Neural progenitor cell (in vitro differentiated cells): ENCODE results near the gene MRPL36. TPM values are rescaled to one million over a fixed set of nuclear protein-coding genes. Genes with fewer than 3 reads are reported as not detected.
A peak's percentile ranks its signal among the peaks of the same experiment; 100 is the strongest.

Experiments used
- DNase-seq: peaks from one replicate; pipeline ENCODE4 v3.0.0-alpha.2; 2016; ENCODE audit warnings: low spot score
- H2AFZ ChIP-seq: fragments of 200-600 bp; sonication (generic); replicated peaks from 2 replicates; pipeline ENCODE4 v1.6.1; 2016; ENCODE audit warnings: antibody characterized with exemption
- H3F3A ChIP-seq: fragments of 200-600 bp; sonication (generic); 2 replicates; pipeline ENCODE4 v1.6.1; 2016; ENCODE audit warnings: antibody characterized with exemption, low read depth
- H3K27ac ChIP-seq: fragments of 200-600 bp; sonication (generic); 2 replicates; pipeline ENCODE4 v1.5.1; 2016; ENCODE audit warnings: mild to moderate bottlenecking
- H3K27me3 ChIP-seq: fragments of 200-600 bp; sonication (generic); 2 replicates; pipeline ENCODE4 v1.6.1; 2016; ENCODE audit warnings: mild to moderate bottlenecking, moderate library complexity
- H3K36me3 ChIP-seq: fragments of 200-600 bp; sonication (generic); 2 replicates; pipeline ENCODE4 v1.5.1; 2016
- H3K4me1 ChIP-seq: fragments of 200-600 bp; sonication (generic); 2 replicates; pipeline ENCODE4 v1.6.1; 2016; ENCODE audit warnings: mixed run types
- H3K4me2 ChIP-seq: fragments of 200-600 bp; sonication (generic); 2 replicates; pipeline ENCODE4 v1.6.1; 2016
- H3K4me3 ChIP-seq: fragments of 200-600 bp; sonication (generic); 2 replicates; pipeline ENCODE4 v1.5.1; 2016
- H3K79me2 ChIP-seq: fragments of 200-600 bp; sonication (generic); 2 replicates; pipeline ENCODE4 v1.6.1; 2016; ENCODE audit warnings: low read depth
- H3K9ac ChIP-seq: fragments of 200-600 bp; sonication (generic); 2 replicates; pipeline ENCODE4 v1.6.1; 2016
- H3K9me3 ChIP-seq: fragments of 200-600 bp; sonication (generic); 2 replicates; pipeline ENCODE4 v1.5.1; 2016; ENCODE audit warnings: low read depth
- H4K20me1 ChIP-seq: fragments of 200-600 bp; sonication (generic); 2 replicates; pipeline ENCODE4 v1.6.1; 2016; ENCODE audit warnings: low read depth
- H3K27ac Mint-ChIP-seq: 3 replicates; pipeline ENCODE4 v1.8.0; 2021; ENCODE audit warnings: mixed read lengths
- H3K27me3 Mint-ChIP-seq: 2 replicates; pipeline ENCODE4 v1.8.0; 2022; ENCODE audit warnings: low read depth, mild to moderate bottlenecking, inconsistent platforms, moderate library complexity, mixed read lengths; ENCODE audit not compliant: insufficient read depth
- H3K36me3 Mint-ChIP-seq: 3 replicates; pipeline ENCODE4 v1.8.0; 2021; ENCODE audit warnings: mixed read lengths
- H3K4me1 Mint-ChIP-seq: 3 replicates; pipeline ENCODE4 v1.8.0; 2021; ENCODE audit warnings: mixed read lengths
- H3K4me3 Mint-ChIP-seq: 3 replicates; pipeline ENCODE4 v1.8.0; 2021; ENCODE audit warnings: mild to moderate bottlenecking, moderate library complexity, mixed read lengths
- H3K9me3 Mint-ChIP-seq: 3 replicates; pipeline ENCODE4 v1.8.0; 2020; ENCODE audit warnings: mixed read lengths
- EZH2 ChIP-seq: fragments of 200-600 bp; sonication (generic); IDR thresholded peaks from 2 replicates; pipeline ENCODE4 v1.6.1; 2017; ENCODE audit warnings: antibody characterized with exemption, mild to moderate bottlenecking, moderate library complexity
- EZH2phosphoT487 ChIP-seq: fragments of 200-600 bp; sonication (generic); IDR thresholded peaks from 2 replicates; pipeline ENCODE4 v1.6.1; 2017; ENCODE audit warnings: antibody characterized with exemption
- total RNA-seq: library from RNA; depleted of rRNA; stranded (reverse); fragments of >200 nt; gene quantifications from 2 replicates; pipeline ENCODE4 v1.2.3, GENCODE V29; 2015; ENCODE audit warnings: low replicate concordance
- TF ChIP-seq, protein P1 (sequence below): fragments of 200-600 bp; sonication (generic); IDR thresholded peaks from 2 replicates; pipeline ENCODE4 v1.5.1; 2017; ENCODE audit warnings: antibody characterized with exemption, mild to moderate bottlenecking

The MRPL36 gene
- total RNA-seq, 1 donor from 2014 or later = 22.2 TPM

- peaks cover 10% of the 10 kb centered on the region for H3K36me3 Mint-ChIP-seq
- H3K4me1 ChIP-seq = peaks cover 13% of the 10 kb centered on the region
Measured at GRCh38 chr5:1793301-1793740, 6.3 kb downstream of the MRPL36 start.

DNA sequence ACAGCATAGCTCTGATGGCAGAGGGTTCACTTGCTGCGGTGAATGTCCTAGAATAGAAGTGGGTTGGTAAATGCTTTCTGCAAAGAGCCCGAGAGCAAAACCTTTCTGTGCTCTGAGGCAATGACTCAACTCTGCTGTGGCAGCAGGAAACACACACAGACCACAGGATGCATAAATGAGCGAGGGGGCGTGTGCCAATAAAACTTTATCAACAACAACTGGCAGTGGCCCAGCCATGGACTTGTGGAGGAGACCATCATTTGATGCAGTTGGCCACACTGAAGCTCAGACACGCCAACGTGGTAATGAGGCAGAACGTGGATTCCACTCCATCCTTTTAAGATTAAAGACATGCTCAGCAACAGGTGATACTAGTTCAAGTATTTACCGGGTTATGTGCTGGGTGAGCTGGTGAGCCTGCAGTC, 6.8 kb downstream of the MRPL36 start:
- no peaks in the 10 kb centered on the region for H3K27me3 ChIP-seq
- H3K9ac ChIP-seq = no peak overlapping the region
- peaks cover 13% of the 10 kb centered on the region for H3K4me1 ChIP-seq
- no peaks in the 10 kb centered on the region for H4K20me1 ChIP-seq
- no peak overlapping the region for H3K4me3 ChIP-seq
- peaks cover 6% of the 10 kb centered on the region for H3K79me2 ChIP-seq
- Mint-ChIP-seq H3K27ac (peak overlapping the region; percentile 87), H3K36me3 (peaks cover 9% of the 10 kb centered on the region), H3K9me3 (no peaks in the 10 kb centered on the region), H3K4me1 (peaks cover 18% of the 10 kb centered on the region), H3K27me3 (peaks cover 2% of the 10 kb centered on the region), H3K4me3 (no peak overlapping the region)
- TF ChIP-seq, protein P1, sequence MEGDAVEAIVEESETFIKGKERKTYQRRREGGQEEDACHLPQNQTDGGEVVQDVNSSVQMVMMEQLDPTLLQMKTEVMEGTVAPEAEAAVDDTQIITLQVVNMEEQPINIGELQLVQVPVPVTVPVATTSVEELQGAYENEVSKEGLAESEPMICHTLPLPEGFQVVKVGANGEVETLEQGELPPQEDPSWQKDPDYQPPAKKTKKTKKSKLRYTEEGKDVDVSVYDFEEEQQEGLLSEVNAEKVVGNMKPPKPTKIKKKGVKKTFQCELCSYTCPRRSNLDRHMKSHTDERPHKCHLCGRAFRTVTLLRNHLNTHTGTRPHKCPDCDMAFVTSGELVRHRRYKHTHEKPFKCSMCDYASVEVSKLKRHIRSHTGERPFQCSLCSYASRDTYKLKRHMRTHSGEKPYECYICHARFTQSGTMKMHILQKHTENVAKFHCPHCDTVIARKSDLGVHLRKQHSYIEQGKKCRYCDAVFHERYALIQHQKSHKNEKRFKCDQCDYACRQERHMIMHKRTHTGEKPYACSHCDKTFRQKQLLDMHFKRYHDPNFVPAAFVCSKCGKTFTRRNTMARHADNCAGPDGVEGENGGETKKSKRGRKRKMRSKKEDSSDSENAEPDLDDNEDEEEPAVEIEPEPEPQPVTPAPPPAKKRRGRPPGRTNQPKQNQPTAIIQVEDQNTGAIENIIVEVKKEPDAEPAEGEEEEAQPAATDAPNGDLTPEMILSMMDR = no peak
- TF ChIP-seq EZH2phosphoT487 (no peak), EZH2 (no peak)
- no peak overlapping the region for H2AFZ ChIP-seq
- no peaks in the 10 kb centered on the region for H3K36me3 ChIP-seq
- peaks cover 11% of the 10 kb centered on the region for H3F3A ChIP-seq
- H3K27ac ChIP-seq = no peak overlapping the region
- no peak for DNase-seq
- no peaks in the 10 kb centered on the region for H3K9me3 ChIP-seq
- H3K4me2 ChIP-seq = no peak overlapping the region

More at GRCh38 chr5:1793301-1793740, 6.3 kb downstream of the MRPL36 start:
- DNase-seq = no peak
- Histone ChIP-seq H3K4me3 (no peak overlapping the region), H3K79me2 (peaks cover 10% of the 10 kb centered on the region), H4K20me1 (no peaks in the 10 kb centered on the region), H3K9me3 (no peaks in the 10 kb centered on the region), H3K36me3 (no peaks in the 10 kb centered on the region), H2AFZ (no peak overlapping the region), H3K9ac (no peak overlapping the region), H3K27me3 (no peaks in the 10 kb centered on the region), H3F3A (peaks cover 11% of the 10 kb centered on the region), H3K27ac (no peak overlapping the region), H3K4me2 (no peak overlapping the region)
- H3K27me3 Mint-ChIP-seq = no peaks in the 10 kb centered on the region
- no peak overlapping the region for H3K27ac Mint-ChIP-seq
- H3K4me1 Mint-ChIP-seq = peaks cover 18% of the 10 kb centered on the region
- TF ChIP-seq, protein P1 = no peak
- H3K9me3 Mint-ChIP-seq = no peaks in the 10 kb centered on the region
- no peak overlapping the region for H3K4me3 Mint-ChIP-seq

- Mint-ChIP-seq H3K4me1 (peaks cover 18% of the 10 kb centered on the region), H3K27me3 (peaks cover 3% of the 10 kb centered on the region), H3K36me3 (peaks cover under 1% of the 10 kb centered on the region), H3K27ac (peak overlapping the region; percentile 21), H3K4me3 (no peak overlapping the region), H3K9me3 (no peaks in the 10 kb centered on the region)
- no peak overlapping the region for H3K9ac ChIP-seq
- no peak for DNase-seq
- H3K79me2 ChIP-seq = no peaks in the 10 kb centered on the region
- no peaks in the 10 kb centered on the region for H3K27me3 ChIP-seq
- TF ChIP-seq, protein P1 = no peak
- TF ChIP-seq EZH2phosphoT487 (no peak), EZH2 (no peak)
- peaks cover 13% of the 10 kb centered on the region for H3K4me1 ChIP-seq
- no peaks in the 10 kb centered on the region for H3K9me3 ChIP-seq
- no peaks in the 10 kb centered on the region for H3K36me3 ChIP-seq
- no peak overlapping the region for H3K4me2 ChIP-seq
- H3F3A ChIP-seq = peaks cover 11% of the 10 kb centered on the region
- H4K20me1 ChIP-seq = no peaks in the 10 kb centered on the region
- no peak overlapping the region for H3K27ac ChIP-seq
- no peak overlapping the region for H2AFZ ChIP-seq
- H3K4me3 ChIP-seq = no peak overlapping the region
Measured at GRCh38 chr5:1791176-1791575, 8.5 kb downstream of the MRPL36 start.
